OCI-LY3 (cell line): ENCODE measurements around the gene TRAF3.

ENCODE experiments used
- CTCF ChIP-seq: fragments of 200-600, 300-600 bp; sonication (generic); IDR thresholded peaks from 2 replicates; pipeline ENCODE4 v1.5.1; 2014; ENCODE audit warnings: antibody characterized with exemption, low read length, low read depth
- EZH2phosphoT487 ChIP-seq: fragments of 200-600 bp; shearing (Covaris generic); IDR thresholded peaks from 2 replicates; pipeline ENCODE4 v1.6.1; 2018; ENCODE audit warnings: antibody characterized with exemption, mixed run types, low read depth

GRCh38 chr14:102925646-102926045 is 148.4 kb downstream of the TRAF3 start:
- no peak for TF ChIP-seq CTCF
- TF ChIP-seq EZH2phosphoT487: no peak
